HepG2 (cell line): Measurements from ENCODE around the gene NOTUM. TPM values are rescaled to one million over a fixed set of nuclear protein-coding genes. Genes with fewer than 3 reads are reported as not detected.

Experiments
- ARNTL ChIP-seq: sonication (generic); formaldehyde crosslinking; IDR thresholded peaks from 2 replicates; pipeline ENCODE4 v1.4.0; 2020; ENCODE audit warnings: mild to moderate bottlenecking, missing genetic modification reagents
- BORCS8-MEF2B ChIP-seq: sonication (generic); formaldehyde crosslinking; IDR thresholded peaks from 2 replicates; pipeline ENCODE4 v1.8.0; 2022; ENCODE audit warnings: mild to moderate bottlenecking, missing genetic modification reagents
- CCAR2 ChIP-seq: fragments of 200-400 bp; formaldehyde crosslinking; optimal IDR thresholded peaks from 2 replicates; pipeline ENCODE3; 2018; ENCODE audit warnings: low read depth, mild to moderate bottlenecking, low read length, moderate library complexity
- EED ChIP-seq: sonication (generic); formaldehyde crosslinking; IDR thresholded peaks from 2 replicates; pipeline ENCODE4 v1.5.0; 2020; ENCODE audit warnings: mild to moderate bottlenecking, missing genetic modification reagents
- EHMT2 ChIP-seq: fragments of 200-600 bp; sonication (generic); IDR thresholded peaks from 2 replicates; pipeline ENCODE4 v1.7.0; 2017; ENCODE audit warnings: antibody characterized with exemption, low read depth, low read length, borderline replicate concordance
- FOSL2 ChIP-seq: sonication (generic); formaldehyde crosslinking; IDR thresholded peaks from 2 replicates; pipeline ENCODE4 v1.4.0; 2020; ENCODE audit warnings: missing genetic modification reagents
- IRX3 ChIP-seq: sonication (generic); formaldehyde crosslinking; IDR thresholded peaks from 2 replicates; pipeline ENCODE4 v1.8.1; 2023; ENCODE audit warnings: mild to moderate bottlenecking, low read depth, missing genetic modification reagents, borderline replicate concordance
- ISL2 ChIP-seq: sonication (generic); formaldehyde crosslinking; IDR thresholded peaks from 2 replicates; pipeline ENCODE4 v1.5.0; 2020; ENCODE audit warnings: missing genetic modification reagents
- KAT8 ChIP-seq: IDR thresholded peaks from 2 replicates; pipeline ENCODE4 v1.6.1; 2016; ENCODE audit warnings: missing genetic modification reagents, missing compliant biosample characterization
- LBX2 ChIP-seq: sonication (generic); formaldehyde crosslinking; IDR thresholded peaks from 2 replicates; pipeline ENCODE4 v1.5.0; 2020; ENCODE audit warnings: missing genetic modification reagents, mild to moderate bottlenecking, borderline replicate concordance
- MXD4 ChIP-seq: IDR thresholded peaks from 2 replicates; pipeline ENCODE4 v1.6.1; 2016; ENCODE audit warnings: mild to moderate bottlenecking, missing biosample characterization, missing genetic modification reagents
- NCOA2 ChIP-seq: sonication (generic); formaldehyde crosslinking; IDR thresholded peaks from 2 replicates; pipeline ENCODE4 v1.8.0; 2022; ENCODE audit warnings: inconsistent platforms
- NR2F1 ChIP-seq, 2 experiments: fragments of 450-650 bp in 1 of 2; formaldehyde crosslinking in 1 of 2; IDR thresholded peaks; 2 replicates each; pipeline versions ENCODE4 v1.5.0 to v1.6.1; 2016 to 2020; ENCODE audit warnings: mild to moderate bottlenecking in 1 of 2, missing compliant biosample characterization in 1 of 2, missing genetic modification reagents in 1 of 2, moderate library complexity in 1 of 2
- PBX2 ChIP-seq: IDR thresholded peaks from 2 replicates; pipeline ENCODE4 v1.6.1; 2016; ENCODE audit warnings: control low read depth
- SMC3 ChIP-seq: IDR thresholded peaks from 2 replicates; pipeline ENCODE4 v1.6.1; 2011; ENCODE audit warnings: low read length, improper control_type of control experiment
- ZNF124 ChIP-seq: sonication (generic); formaldehyde crosslinking; IDR thresholded peaks from 2 replicates; pipeline ENCODE4 v1.4.0; 2020; ENCODE audit warnings: missing genetic modification reagents
- ZNF224 ChIP-seq: sonication (generic); formaldehyde crosslinking; IDR thresholded peaks from 2 replicates; pipeline ENCODE4 v1.5.0; 2020; ENCODE audit warnings: mild to moderate bottlenecking, missing genetic modification reagents
- ZNF280D ChIP-seq: sonication (generic); formaldehyde crosslinking; IDR thresholded peaks from 2 replicates; pipeline ENCODE4 v1.5.1; 2020; ENCODE audit warnings: mild to moderate bottlenecking, missing genetic modification reagents
- ZNF362 ChIP-seq: sonication (generic); formaldehyde crosslinking; IDR thresholded peaks from 2 replicates; pipeline ENCODE4 v1.4.0; 2020; ENCODE audit warnings: missing genetic modification reagents, mild to moderate bottlenecking, borderline replicate concordance
- ZNF737 ChIP-seq: sonication (generic); formaldehyde crosslinking; IDR thresholded peaks from 2 replicates; pipeline ENCODE4 v1.5.0; 2020; ENCODE audit warnings: missing genetic modification reagents, mild to moderate bottlenecking, borderline replicate concordance
- ZNF792 ChIP-seq: IDR thresholded peaks from 2 replicates; pipeline ENCODE4 v1.6.1; 2016
- polyA plus RNA-seq, 8 experiments: library from polyadenylated mRNA; depleted of rRNA in 3 of 8; stranded (reverse) in 7 of 8; unstranded in 1 of 8; fragments of >200 nt; fragmentation: Illumina TruSeq in 4 of 8; extraction: Trizol in 4 of 8; gene quantifications; 2 replicates each; pipeline versions ENCODE4 v1.2.1 to v1.2.3, GENCODE V29; 2011 to 2016; ENCODE audit warnings: low read depth in 4 of 8, missing spikeins in 1 of 8, mixed read lengths in 1 of 8; ENCODE audit not compliant: insufficient read depth in 1 of 8
- total RNA-seq, 5 experiments: library from RNA; depleted of rRNA; stranded (reverse); fragments of >200 nt; fragmentation: Illumina TruSeq; extraction: Trizol; gene quantifications; 2 replicates each; pipeline ENCODE4 v1.2.3, GENCODE V29; 2016; ENCODE audit warnings: low read depth in 1 of 5
- TF ChIP-seq, protein P1 (sequence below): sonication (generic); formaldehyde crosslinking; conservative IDR thresholded peaks from 2 replicates; pipeline ENCODE4 v1.8.0; 2022; ENCODE audit warnings: low read depth, missing genetic modification reagents

NOTUM gene
- total and polyA plus RNA-seq, 2 of the 13 experiments (the other 11 are each of a cell fraction or from before 2014, with no cell fraction given), result 150 to 160 TPM

DNA sequence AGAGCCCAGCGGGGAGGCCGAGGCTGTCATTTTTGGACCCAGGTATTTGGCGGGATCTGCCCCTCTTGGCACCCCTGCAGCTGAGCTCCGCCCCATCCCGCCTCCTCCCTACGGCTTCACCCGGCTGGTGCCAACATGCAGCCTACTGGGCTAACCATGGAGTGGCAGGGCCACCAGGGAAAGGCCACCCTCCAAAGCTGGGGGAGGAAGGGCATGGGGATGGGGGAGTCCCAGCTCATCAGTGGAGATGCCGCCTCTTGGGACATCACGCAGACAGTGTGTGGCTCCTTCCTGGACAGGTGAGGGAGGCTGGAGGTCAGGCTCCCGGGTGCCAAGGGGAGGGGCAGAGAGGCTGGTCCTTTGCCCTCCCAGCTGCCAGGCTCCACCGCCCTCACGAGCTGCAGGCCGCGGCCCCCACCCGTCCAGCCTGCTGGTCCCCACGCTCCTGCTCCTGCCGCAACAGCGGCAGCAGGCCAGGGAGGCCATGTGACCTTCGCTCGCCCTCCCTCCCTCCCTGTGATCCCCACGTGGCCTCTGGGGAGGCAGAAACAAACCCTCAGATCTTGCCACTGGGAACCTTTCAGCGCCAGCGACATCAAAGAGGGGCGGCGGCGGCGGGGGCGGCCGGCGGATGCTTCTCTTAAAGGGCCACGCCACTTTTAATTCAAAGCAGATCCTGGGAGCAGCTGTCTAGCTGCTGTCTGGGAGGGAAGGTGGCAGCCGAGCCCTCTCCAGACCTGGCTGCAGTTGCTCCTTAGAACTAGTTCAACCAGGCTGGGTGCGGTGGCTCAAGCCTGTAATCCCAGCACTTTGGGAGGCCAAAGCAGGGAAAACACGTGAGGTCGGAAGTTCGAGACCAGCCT is 6.8 kb upstream of the NOTUM start (continued):
- TF ChIP-seq ZNF737 (CRISPR knock-in tag) (0 out of 2 replicates have a peak, but pooled peaks have one; percentile 20), ZNF792 (CRISPR knock-in tag) (peak; percentile 90; the same call in 1 of the 2 replicates), LBX2 (CRISPR knock-in tag) (no peak; the same call in 1 of the 2 replicates), NCOA2 (CRISPR knock-in tag) (peak; percentile 93), IRX3 (no peak), MXD4 (CRISPR knock-in tag) (peak; percentile 88), CCAR2 (no peak), SMC3 (no peak), KAT8 (CRISPR knock-in tag) (peak; percentile 87), ISL2 (CRISPR knock-in tag) (peak; percentile 94), EED (peak; percentile 76; the same call in 1 of the 2 replicates), FOSL2 (CRISPR knock-in tag) (peak; percentile 72), ZNF280D (CRISPR knock-in tag) (peak; percentile 85; the same call in 1 of the 2 replicates), ZNF224 (no peak), ARNTL (CRISPR knock-in tag) (peak; percentile 100), ZNF124 (CRISPR knock-in tag) (peak; percentile 68; the same call in 1 of the 2 replicates), NR2F1 (CRISPR knock-in tag; IDR thresholded peaks at IDR 0.05) (peak; percentile 44 to 85), PBX2 (no peak), ZNF362 (peak; percentile 75; the same call in 1 of the 2 replicates), EHMT2 (no peak), BORCS8-MEF2B (peak; percentile 79; the same call in 1 of the 2 replicates)
- TF ChIP-seq, protein P1, sequence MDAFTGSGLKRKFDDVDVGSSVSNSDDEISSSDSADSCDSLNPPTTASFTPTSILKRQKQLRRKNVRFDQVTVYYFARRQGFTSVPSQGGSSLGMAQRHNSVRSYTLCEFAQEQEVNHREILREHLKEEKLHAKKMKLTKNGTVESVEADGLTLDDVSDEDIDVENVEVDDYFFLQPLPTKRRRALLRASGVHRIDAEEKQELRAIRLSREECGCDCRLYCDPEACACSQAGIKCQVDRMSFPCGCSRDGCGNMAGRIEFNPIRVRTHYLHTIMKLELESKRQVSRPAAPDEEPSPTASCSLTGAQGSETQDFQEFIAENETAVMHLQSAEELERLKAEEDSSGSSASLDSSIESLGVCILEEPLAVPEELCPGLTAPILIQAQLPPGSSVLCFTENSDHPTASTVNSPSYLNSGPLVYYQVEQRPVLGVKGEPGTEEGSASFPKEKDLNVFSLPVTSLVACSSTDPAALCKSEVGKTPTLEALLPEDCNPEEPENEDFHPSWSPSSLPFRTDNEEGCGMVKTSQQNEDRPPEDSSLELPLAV (CRISPR knock-in tag), result no peak
